Activated T-cell treated with anti-CD3 and anti-CD28 coated beads, Interleukin-2, amount 50 U/mL, for 1 hour (primary cell): ENCODE data around the gene POLDIP2.
A peak's percentile ranks its signal among the peaks of the same experiment; 100 is the strongest.

Experiments used
- DNase-seq: peaks from one replicate; pipeline ENCODE4 v3.0.0-alpha.2; 2020

The POLDIP2 gene, protein sequence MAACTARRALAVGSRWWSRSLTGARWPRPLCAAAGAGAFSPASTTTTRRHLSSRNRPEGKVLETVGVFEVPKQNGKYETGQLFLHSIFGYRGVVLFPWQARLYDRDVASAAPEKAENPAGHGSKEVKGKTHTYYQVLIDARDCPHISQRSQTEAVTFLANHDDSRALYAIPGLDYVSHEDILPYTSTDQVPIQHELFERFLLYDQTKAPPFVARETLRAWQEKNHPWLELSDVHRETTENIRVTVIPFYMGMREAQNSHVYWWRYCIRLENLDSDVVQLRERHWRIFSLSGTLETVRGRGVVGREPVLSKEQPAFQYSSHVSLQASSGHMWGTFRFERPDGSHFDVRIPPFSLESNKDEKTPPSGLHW

DNA sequence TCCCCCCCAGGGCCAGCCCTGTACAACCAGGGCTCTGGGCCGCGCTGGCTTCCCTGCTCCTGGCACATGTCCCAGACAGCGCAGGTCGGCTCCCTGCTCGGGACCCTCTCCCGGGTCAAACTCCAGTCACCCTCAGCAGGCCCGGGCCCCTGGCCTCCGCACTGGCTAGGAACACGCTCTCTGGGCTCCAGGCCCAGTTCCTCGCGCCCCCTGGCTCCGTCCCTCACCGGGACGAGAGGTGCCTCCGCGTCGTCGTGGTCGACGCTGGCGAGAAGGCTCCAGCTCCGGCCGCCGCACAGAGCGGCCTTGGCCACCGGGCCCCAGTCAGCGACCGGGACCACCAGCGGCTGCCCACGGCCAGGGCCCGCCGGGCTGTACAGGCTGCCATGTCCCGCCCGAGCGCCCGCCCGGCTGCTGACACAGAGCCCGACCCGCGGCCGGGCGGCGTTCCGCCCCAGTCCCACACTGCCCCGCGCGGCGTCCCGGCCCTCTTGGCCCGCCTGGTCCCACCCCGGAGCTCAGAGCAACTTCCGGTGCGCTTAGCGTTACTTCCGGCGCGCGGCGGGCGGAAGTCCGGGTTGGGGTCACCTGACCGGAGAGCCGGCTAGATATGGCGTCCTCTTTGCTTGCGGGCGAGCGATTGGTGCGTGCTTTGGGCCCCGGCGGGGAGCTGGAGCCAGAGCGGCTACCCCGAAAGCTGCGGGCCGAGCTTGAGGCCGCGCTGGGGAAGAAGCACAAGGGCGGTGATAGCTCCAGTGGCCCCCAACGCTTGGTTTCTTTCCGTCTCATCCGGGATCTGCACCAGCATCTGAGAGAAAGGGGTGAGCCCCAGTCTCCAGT, at the start of gene POLDIP2:
TSS of gene POLDIP2 (minus strand) at position 467 of the 840 bp plus-strand sequence. CDS start at position 388, 79 bp downstream.
- peak; percentile 96 for DNase-seq

DNA sequence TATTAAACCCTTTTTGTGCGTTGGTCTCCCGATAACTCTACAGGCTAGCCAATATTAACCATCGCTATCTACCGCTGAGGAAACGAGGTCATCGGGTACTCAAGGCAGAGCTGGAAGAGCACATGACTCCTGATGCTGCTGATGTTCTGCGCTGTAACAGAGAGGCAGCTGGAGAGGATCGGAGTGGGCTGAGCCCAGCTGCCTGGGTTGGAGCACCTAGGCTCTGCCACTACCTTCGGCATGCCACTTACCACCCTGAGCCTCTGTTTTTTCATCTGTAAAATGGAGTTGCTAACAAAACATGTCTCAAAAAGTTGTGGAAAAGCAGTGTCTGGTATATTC, 49.1 kb upstream of the POLDIP2 start:
- no peak for DNase-seq

DNA sequence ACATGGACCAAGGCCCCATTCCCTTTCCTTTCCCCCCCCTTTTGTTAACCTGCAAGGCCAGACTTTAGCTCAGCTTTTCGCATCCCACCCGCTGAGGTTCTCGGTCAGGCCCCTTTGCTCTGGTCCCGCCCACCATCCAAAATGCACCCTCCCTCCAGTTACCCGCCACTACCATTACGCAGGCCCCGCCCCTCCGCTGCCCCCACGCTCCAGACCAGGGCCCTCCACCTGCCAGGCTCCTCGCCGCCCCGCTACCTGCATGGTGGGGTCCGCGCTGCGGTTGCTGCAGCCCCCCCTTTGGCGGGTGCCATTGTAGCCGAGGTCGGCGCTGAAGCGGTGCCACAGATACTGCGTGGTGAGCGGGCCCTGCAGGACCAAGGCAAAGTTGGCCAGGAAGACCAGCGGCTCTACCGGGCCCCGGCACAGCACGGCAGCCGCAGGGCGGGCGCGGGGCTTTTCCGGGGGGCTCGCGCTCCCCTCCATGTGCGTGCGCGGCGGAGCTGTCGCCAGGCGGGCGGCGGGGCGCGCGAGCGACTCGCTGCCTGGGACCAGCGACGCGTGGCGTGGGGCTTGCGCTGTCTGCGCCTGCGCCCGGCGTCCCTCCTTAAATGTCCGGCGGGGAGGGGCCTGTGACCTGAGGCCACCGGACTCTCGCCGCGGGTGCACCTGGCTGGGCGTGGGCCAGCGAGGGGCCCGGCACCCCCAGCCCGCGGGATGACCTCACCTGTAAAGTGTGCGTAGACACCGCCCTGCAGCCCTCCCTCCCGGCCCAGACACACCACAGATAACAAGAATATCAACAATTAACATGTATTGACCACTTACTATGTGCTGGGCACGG, 48.5 kb upstream of the POLDIP2 start, which contains the start of gene SLC46A1:
TSS of gene SLC46A1 (minus strand) at position 581 of the 841 bp plus-strand sequence. CDS start at position 483, 98 bp downstream.
- peak; percentile 44 for DNase-seq

DNA sequence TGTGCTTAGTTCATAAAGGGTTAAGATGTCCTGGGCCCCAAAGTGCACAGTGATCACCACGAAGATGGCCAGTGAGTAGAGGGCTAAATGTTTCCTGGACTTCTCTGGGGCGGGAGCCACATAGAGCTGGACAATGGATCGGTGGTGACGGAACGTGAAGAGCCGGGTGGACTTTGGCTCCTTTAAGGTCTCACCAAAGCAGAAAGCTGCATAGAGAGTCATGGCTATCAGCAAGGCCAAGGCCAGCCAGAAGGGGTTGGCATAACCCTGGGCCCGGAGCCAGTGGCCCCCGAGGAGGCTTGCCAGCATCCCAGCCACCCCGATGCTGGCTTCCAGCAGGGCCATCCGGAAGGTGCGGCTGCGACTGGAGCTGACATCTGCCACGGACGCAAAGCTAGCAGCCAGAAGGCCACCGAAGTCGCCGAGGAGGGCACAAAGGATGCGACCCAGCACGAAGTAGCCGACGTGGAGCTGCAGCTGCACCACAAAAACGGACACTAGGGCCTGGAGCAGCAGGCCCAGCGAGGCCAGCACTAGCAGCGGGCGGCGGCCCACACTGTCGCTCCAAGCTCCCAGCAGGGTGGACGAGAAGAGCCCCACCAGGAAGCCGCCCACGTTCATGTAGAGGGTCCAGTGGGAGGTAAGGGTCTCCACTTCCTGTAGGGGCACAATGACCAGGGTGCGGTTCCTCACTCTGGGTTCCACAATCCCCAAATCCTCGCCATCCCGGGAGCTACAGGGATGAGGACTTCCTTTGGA, 47.7 kb upstream of the POLDIP2 start:
- DNase-seq: no peak

DNA sequence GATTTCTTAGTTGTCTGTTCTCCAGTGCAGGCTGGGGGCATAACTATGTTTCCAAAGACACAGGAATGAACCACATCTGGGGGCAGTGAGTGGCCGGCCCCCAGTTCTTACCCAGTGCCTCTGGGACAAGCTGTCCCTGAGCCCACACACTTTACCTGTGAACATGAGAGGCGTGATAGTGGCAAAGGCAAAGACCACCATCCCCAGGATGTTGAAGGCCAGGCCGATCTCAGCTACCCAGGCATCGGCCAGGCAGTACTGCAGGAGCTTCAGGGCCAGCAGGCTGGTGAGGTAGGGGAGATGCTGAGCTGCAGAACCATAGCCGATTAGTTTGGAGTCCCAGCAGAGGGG, 47.1 kb upstream of the POLDIP2 start:
- no peak for DNase-seq

DNA sequence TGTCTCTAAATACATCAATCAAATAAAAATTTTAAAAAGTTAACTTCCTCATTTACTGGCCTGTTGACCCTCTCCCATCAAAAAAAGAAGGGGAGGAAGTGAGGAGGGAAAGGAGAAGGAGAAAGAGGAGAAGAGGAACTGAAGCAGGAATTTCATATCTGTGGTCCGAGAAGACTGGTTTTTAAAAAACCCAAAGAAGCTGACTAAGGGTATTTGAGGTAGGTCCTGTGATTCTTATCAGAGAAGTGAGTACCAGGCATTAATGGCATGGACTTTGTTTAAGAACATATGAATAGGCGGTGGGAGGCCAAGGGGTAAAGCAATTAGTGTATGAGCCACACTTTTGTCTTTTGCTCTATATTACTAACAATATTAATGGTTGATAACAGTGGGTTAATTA, 46.7 kb upstream of the POLDIP2 start:
- no peak for DNase-seq

DNA sequence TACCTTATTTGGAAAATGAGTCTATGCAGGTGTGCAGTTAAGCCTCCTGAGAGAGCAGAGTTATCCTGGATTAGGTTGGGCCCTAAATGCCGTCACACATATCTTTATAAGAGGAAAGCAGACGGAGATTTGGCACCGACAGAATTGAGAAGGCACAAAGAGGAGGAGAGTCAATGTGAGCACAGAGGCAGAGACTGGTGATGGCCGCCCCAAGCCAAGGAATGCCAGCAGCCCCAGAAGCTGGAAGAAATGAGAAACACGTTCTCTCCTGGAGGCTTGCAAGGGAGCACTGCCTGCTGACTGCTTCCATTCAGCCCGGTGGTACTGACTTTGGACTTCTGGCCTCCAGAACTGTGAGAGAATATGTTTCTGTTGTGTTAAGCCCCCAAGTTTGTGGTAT, 45.5 kb upstream of the POLDIP2 start:
- DNase-seq: no peak

DNA sequence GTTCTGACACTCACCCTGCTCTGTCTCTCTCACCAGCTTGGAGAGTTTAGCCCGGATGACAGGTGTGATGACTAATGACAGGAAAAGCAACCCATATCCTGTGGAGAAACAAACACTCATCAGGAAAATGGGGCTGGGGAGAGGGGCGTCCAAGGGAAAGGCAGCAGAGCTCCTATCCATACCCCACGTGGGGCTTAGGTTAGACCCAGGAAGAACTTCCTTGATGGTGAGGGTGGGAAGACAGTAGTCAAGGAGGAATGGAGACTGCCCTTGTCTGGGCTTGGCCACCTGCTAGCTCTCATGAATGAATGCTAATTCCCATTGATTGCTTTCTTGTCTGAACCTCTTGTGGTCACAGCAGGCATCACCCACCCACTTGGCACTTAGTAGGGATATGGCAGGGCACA, 44.9 kb upstream of the POLDIP2 start:
- DNase-seq: no peak

DNA sequence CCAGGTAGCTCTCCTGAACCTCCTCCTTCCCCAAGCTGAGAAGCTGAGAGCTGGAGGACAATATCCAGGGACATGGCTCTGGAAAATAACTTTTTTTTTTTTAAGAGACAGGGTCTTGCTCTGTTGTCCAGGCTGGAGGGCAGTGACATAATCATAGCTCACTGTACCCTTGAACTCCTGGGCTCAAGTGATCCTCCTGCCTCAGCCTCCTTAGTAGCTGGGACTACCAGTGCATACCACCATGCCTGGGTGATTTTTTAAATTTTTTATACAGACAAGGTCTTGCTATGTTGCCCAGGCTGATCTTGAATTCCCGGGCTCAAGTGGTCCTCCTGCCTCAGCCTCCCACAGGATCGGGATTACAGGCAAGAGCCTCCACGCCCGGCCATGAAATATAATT, 42.5 kb upstream of the POLDIP2 start:
- DNase-seq: no peak

DNA sequence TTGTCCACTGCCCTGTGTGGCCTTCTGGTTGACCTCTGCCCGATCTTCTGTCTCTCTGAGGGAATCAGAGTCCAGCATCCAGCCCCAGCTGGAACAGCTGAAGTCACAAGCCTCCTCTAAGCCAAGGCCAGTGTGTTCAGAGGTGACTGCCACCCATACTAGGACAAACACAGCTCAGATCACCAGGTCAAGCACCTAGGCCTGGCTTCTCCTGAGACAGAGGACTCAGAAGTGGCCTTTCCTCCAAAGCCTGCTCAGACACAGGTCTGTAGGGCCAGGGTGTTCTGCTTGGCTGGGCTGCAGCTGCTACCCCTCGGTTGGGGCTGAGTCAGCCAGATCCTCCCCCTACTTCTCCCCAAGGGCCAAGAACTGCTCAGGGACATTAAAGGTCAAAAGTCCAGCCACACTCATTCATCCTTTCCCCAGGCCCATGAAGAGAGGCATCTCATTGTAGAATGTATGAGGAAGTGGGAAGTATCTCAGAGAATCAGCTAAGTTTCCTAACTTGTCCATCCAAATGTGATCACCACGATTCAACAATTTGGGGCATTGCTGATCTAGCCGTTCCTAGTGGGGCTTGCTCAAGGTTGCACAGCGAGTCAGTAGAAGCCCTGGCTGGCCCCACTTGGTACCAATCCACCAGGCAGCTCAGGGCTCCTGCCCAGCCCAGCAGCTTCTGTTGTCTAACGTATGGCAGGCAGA, 41.1 kb upstream of the POLDIP2 start:
- no peak for DNase-seq

DNA sequence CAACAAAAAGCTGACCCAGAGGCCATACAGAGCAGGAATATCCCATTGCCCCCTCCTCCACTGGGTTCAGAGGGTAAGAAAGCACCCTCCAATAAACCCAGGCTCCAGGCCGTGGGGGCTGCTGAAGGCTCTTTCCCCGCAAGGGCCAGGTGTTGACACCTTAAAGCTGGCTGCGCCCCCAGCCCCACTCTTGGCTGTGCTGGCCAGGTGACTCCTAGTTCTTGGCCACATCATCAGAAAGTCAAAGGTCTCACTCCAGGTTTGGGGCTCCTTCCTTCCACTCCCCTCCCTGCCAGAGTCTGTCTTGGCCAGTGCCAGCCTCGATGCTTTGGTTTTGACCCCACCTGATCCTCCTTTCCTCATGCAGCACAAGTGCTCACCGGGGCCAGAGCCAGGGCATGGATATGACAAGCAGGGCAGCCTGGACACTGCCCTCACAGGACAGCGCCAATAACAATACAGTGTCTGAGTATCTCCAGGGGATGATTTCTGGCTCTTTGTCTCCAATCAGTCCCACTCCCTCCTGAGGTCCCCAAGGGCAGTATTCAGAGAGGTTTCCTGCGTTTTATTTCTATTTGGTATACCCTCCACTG, 40.5 kb upstream of the POLDIP2 start:
- DNase-seq: no peak

DNA sequence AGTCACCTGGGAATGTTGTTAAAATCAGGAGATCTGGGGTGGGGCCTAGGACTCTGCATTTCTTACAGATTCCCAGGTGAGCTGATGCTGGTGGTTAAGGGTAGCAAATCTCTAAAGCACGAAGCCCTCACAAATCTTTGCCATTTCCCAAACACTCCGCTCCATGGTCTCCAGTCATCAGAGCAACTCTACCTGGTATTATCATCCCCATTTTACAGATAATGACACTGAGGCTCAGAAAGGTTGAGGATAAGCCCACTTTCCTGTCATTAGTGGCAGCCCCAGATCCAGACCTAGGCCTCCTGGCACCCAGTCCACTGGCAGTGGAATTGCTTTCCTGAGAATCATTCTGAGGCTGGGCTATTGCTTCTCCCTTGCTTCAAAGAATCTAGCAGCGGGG, 39.9 kb upstream of the POLDIP2 start:
- DNase-seq: no peak

DNA sequence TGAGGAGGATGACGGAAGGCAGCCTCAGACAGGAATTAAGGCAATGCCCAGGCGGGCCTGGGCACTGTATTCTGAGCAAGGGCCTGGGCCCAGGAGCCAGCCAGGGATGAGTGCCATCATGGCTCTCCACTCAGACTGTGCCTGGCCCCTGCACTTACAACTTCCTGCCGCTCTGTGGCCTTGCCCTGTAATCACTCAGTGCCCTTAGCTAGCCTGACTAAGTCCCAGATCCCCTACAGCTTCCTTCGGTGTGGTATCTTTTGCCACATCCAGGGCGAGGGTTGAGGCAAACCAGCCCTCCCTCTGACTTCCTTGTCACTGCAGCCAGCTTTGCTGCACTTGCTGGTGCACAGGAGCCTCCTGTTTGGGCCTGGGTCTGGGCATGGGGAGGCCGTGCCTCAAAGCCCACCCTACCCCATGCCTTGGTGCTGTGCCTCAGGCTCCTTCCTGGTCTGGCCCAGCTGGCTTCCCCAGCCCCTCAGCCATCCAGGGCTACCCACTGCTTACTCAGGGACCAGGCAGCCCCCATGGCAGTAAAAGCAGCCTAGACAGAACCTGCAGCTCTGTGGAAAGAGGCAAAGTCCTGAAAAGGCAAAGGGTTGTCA, 39.4 kb upstream of the POLDIP2 start:
- DNase-seq: no peak

DNA sequence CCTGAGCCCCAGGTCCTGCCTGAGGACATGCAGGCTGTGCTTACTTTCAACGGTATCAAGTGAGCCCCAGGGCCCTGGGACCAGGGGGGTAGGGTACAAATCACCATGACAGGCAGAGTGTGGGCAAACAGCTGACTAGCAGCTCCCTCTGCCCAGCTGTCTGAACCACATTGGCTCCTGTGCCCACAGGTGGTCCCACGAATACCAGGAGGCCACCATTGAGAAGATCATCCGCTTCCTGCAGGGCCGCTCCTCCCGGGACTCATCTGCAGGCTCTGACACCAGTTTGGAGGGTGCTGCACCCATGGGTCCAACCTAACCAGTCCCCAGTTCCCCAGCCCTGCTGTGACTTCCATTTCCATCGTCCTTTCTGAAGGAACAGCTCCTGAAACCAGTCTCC, 38.6 kb upstream of the POLDIP2 start:
- no peak for DNase-seq

DNA sequence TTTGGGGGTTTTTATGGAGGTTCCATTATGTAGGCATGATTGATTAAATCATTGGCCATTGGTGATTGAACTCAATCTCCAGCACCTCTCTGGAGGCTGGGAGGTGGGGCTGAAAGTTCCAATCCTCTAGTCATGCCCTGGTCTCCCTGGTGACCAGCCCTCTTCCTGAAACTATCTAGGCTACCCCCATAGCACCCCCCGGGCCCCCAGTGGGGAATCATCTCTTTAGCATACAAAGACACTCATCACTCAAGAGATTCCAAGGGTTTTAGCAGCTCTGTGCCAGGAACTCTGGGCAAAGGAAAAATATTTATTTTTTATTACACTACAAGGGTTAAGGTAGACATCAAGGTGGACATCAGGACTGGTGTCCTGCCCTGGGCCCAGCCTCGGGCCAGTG, 38.1 kb upstream of the POLDIP2 start:
- DNase-seq: no peak

DNA sequence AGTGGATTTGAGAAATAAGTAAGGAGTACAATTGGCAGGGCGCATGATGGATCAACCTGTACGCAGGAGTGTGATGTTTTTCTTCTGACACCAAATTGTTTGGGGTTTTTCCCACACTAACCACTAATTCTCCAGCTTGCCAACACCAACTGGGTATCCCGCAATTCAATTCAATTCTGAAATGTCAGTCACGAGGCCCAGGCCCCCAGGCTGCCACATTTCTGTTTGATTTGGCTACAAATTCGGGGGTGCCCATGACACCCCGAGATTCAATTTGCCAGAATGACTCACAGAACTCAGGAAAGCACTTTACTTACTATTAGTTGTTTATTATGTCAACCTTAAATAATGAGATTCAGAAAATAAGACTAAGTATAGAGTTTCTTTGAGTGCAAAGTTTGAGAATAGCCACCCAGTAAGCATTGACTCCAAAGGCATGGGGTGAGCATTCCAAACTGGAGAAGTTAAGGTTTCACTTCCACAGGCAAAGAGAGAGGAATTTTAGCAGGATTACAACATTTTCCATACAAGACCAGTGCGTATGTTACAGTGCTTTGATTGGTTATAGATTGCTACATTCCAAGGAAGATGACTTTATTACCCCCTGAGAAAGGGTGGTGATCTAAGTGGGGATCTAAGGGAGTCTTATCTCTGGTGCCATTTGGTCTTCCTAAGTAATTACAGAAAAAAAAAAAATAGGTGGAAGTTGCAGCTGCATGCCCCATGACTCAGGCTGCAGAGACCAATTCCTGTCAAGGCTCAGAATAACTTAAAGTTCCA, 37.2 kb upstream of the POLDIP2 start:
- DNase-seq: no peak

DNA sequence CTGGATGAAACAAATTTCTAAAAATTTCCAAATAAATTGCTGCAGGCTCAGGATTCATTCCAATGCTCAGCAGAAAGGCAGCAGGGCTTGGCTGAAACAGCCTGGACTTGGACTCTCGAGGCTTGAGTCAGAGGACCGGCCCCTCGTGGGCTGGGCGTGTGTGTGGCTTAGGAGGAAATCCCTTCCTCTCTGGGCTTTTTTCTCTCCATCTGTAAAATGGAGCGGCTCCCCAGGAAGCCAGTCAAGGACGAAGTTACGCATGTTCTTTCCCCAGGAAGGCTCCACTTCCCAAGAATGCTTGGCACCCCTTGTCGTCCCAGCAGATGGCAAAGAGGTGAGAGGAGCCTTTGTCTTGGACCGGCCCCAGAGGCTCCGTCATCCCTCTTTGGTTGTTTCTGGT, 35.2 kb upstream of the POLDIP2 start:
- DNase-seq: no peak

DNA sequence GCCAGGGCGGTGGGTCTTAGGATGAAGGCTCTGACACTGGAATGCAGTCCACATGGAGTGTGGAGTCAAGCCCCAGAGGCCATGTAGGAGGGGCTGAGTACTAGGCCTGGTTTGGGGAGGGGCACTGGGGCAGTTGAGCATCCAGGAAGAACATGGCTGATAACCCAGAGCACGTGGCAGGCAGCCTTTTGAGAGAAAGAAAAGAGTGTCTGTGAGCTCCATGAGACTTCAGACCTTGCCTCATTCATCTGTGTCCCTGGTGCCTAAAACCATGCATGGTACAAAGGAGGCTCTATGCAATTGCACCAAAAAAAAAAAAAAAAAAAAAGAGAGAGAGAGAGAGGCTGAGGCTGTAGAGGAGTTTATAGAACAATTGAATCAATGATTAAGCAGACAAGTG, 34.1 kb upstream of the POLDIP2 start:
- DNase-seq: no peak

DNA sequence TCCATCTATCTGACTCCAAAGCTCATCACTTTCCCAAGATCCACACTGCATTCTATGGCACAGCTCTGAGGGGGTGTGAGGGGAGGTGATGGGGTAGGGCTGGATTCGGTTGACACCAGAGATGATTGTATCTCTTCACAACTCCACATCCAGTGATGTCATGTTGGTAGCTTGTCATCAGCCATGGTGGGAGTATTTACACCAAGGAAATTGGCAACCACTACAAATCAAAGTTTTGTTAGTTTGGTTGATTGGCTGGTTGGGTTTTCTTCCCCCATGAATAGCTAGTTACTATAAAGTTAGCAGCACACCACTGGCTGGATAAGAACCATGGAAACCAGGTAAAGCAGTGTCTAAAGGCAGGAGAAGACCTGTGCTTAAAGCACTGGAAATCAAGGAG, 33.7 kb upstream of the POLDIP2 start:
- no peak for DNase-seq

DNA sequence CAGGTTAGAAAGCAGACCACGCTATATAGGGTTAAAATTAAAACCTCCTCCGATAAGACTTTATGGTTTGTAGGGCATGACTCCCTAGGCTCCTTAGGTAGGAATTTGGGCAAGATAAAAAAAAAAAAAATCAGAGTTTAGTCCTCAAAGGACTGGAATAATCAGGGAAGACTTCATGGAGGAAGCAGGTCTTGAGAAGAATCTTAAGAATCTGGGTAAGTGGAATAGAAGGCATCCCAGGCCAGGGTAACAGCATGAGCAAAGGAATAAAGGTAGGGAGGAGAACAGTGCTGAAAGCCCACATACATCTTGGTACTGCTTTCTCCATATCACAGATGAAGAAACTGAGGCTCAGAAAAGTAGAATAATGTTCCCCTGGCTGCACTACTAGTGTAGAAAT, 33.2 kb upstream of the POLDIP2 start:
- no peak for DNase-seq
